Keratinocyte (primary cell): ENCODE measurements around the gene KIAA0040.

Source experiments
- EZH2 ChIP-seq: IDR thresholded peaks from one replicate; pipeline ENCODE4 v1.6.1; 2012; ENCODE audit warnings: inconsistent platforms, mild to moderate bottlenecking, low read length, moderate library complexity
- TF ChIP-seq, protein P1 (sequence below), 3 experiments: IDR thresholded peaks in 1 of 3; conservative IDR thresholded peaks in 1 of 3; optimal IDR thresholded peaks in 1 of 3; 2 replicates in 2 of 3; 3 replicates in 1 of 3; pipeline versions ENCODE3 to v1.5.1; 2011; ENCODE audit warnings: low read length in 3 of 3, mild to moderate bottlenecking in 3 of 3, moderate library complexity in 2 of 3, control low read depth in 1 of 3, inconsistent platforms in 1 of 3; ENCODE audit not compliant: insufficient read depth in 2 of 3; ENCODE audit errors: extremely low read depth in 1 of 3

DNA sequence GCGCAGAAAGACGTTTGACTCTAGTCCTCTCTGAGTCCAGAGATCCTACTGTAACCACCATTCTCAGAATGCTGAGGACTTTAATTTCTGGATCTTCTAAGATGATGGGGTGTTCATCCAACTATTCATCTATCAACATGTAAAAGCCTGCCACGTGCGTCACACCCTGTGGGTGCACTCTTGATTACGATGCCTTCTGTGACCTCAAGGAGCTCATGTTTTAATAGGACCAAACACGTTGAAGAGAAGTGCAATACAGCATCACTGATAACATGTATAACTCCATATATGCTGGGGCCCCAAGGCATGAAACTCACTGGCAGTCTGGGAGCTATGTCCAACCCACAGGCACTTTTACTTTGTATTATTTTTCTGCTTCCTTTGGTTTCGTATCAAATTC lies 19.0 kb downstream of the KIAA0040 start:
- TF ChIP-seq EZH2: no peak
- TF ChIP-seq, protein P1, sequence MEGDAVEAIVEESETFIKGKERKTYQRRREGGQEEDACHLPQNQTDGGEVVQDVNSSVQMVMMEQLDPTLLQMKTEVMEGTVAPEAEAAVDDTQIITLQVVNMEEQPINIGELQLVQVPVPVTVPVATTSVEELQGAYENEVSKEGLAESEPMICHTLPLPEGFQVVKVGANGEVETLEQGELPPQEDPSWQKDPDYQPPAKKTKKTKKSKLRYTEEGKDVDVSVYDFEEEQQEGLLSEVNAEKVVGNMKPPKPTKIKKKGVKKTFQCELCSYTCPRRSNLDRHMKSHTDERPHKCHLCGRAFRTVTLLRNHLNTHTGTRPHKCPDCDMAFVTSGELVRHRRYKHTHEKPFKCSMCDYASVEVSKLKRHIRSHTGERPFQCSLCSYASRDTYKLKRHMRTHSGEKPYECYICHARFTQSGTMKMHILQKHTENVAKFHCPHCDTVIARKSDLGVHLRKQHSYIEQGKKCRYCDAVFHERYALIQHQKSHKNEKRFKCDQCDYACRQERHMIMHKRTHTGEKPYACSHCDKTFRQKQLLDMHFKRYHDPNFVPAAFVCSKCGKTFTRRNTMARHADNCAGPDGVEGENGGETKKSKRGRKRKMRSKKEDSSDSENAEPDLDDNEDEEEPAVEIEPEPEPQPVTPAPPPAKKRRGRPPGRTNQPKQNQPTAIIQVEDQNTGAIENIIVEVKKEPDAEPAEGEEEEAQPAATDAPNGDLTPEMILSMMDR (optimal IDR thresholded peaks at IDR 0.05 in 1 of 3, IDR thresholded peaks at IDR 0.05 in 1 of 3, conservative IDR thresholded peaks at IDR 0.05 in 1 of 3; ENCODE audit: extremely low read depth in 1 of 3, insufficient read depth in 2 of 3, low read length in 3 of 3): no peak
